Lower leg skin (tissue), 3 donors: ENCODE data around the gene SOCS1.

ENCODE experiments used
- CTCF ChIP-seq, 3 donors: fragments of 450-650 bp; IDR thresholded peaks; one replicate each; pipeline ENCODE4 v1.5.1; 2016; ENCODE audit warnings: antibody characterized with exemption in 3 of 3, mild to moderate bottlenecking in 3 of 3, moderate library complexity in 2 of 3
- POLR2A ChIP-seq, 2 donors: fragments of 450-650 bp; IDR thresholded peaks; one replicate each; pipeline ENCODE4 v1.6.1; 2016 to 2017; ENCODE audit warnings: antibody characterized with exemption in 2 of 2, mild to moderate bottlenecking in 1 of 2, moderate library complexity in 1 of 2

GRCh38 chr16:11231367-11231970, 24.5 kb downstream of the SOCS1 start:
- no peak for TF ChIP-seq CTCF (IDR thresholded peaks at IDR 0.05)
- TF ChIP-seq POLR2A (IDR thresholded peaks at IDR 0.05): no peak
